Effector memory CD8-positive, alpha-beta T cell (primary cell): Measurements from ENCODE around the gene ACSM2A.
"Not testable (repeated sequence)": the region's sequence is repeated elsewhere in the genome, so short reads cannot be mapped to it uniquely, and the experiment has no call there.

Experiments used
- ATAC-seq: fragments of 150-1000 bp; cut with Tn5 transposase; replicated peaks from 2 replicates; pipeline ENCODE4 v1.10.0; 2021; ENCODE audit warnings: mild to moderate bottlenecking, moderate library complexity
- DNase-seq, 3 experiments: peaks; one replicate each; pipeline ENCODE4 v3.0.0; 2021
- H3K27ac Mint-ChIP-seq, 2 donors: one replicate each; pipeline ENCODE4 v1.8.0; 2022; ENCODE audit warnings: mild to moderate bottlenecking in 2 of 2, mixed read lengths in 2 of 2, moderate library complexity in 2 of 2
- H3K27me3 Mint-ChIP-seq, 2 donors: one replicate each; pipeline ENCODE4 v1.8.0; 2022; ENCODE audit warnings: mixed read lengths in 2 of 2
- H3K36me3 Mint-ChIP-seq: one replicate; pipeline ENCODE4 v1.8.0; 2022; ENCODE audit warnings: mild to moderate bottlenecking, moderate library complexity, mixed read lengths; ENCODE audit not compliant: insufficient read depth
- H3K4me1 Mint-ChIP-seq, 2 donors: one replicate each; pipeline ENCODE4 v1.8.0; 2022; ENCODE audit warnings: low read depth in 2 of 2, mixed read lengths in 2 of 2
- H3K4me3 Mint-ChIP-seq, 2 donors: one replicate each; pipeline ENCODE4 v1.8.0; 2022; ENCODE audit warnings: mild to moderate bottlenecking in 2 of 2, mixed read lengths in 2 of 2, moderate library complexity in 2 of 2
- H3K9me3 Mint-ChIP-seq, 2 donors: one replicate each; pipeline ENCODE4 v1.8.0; 2022; ENCODE audit warnings: mixed read lengths in 2 of 2

The ACSM2A gene

GRCh38 chr16:20430480-20430879, 20.8 kb upstream of the ACSM2A start:
- H3K36me3 Mint-ChIP-seq, ATAC-seq, H3K27me3 Mint-ChIP-seq, H3K9me3 Mint-ChIP-seq, DNase-seq, H3K27ac Mint-ChIP-seq, H3K4me3 Mint-ChIP-seq, H3K4me1 Mint-ChIP-seq: not testable (repeated sequence)

GRCh38 chr16:20430948-20431347, 20.4 kb upstream of the ACSM2A start:
- no peak for ATAC-seq
- Mint-ChIP-seq H3K9me3 (no peaks in the 10 kb centered on the region), H3K36me3 (no peaks in the 10 kb centered on the region), H3K4me3 (no peak overlapping the region), H3K4me1 (no peaks in the 10 kb centered on the region), H3K27ac (no peak overlapping the region), H3K27me3 (no peaks in the 10 kb centered on the region)
- no peak for DNase-seq

DNA sequence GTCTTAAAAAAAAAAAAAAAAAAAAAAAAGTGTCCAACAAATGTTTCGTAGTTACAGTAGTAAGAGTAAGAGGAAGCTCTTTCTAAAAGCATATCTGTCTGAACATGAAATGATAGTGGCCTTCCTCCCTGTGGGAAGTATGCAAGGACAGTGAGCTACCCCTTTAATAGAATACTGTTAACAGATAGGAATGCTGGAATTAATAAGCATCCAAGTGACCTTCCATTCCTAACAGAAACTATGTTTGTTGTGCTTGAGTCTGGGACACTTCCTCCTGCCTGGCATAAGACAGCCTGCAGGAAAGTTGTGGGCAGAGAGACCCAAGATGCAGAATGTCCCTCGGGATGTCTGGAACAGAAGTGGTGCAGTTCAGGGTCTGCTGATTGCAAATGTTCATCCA, 12.4 kb upstream of the ACSM2A start:
- H3K27me3 Mint-ChIP-seq, H3K4me1 Mint-ChIP-seq, DNase-seq, H3K36me3 Mint-ChIP-seq, H3K27ac Mint-ChIP-seq, H3K4me3 Mint-ChIP-seq, H3K9me3 Mint-ChIP-seq, ATAC-seq: not testable (repeated sequence)

- not testable (repeated sequence) for DNase-seq, ATAC-seq, H3K27me3 Mint-ChIP-seq, H3K4me3 Mint-ChIP-seq, H3K27ac Mint-ChIP-seq, H3K36me3 Mint-ChIP-seq, H3K9me3 Mint-ChIP-seq, H3K4me1 Mint-ChIP-seq
Observed at GRCh38 chr16:20439820-20440231, 11.5 kb upstream of the ACSM2A start.

DNA sequence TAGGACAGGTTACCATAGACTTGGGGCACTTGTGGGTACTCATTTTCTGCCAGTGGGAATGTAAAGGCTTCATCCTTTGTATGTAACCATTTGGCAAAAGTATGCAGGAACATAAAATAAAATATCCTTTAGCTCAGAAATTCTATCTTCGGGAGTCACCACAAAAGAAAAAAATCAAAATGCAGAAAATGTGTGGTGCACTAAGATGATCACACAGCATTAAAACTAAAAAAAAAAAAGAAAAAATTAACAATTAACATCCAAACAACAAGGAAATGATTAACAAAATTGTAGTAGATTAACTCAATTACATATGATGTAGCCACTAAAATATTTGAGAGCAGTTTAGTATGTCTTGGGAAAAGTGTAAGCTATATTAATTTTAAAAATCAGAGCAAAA, 10.6 kb upstream of the ACSM2A start:
- not testable (repeated sequence) for ATAC-seq, H3K4me1 Mint-ChIP-seq, H3K27ac Mint-ChIP-seq, H3K27me3 Mint-ChIP-seq, H3K9me3 Mint-ChIP-seq, DNase-seq, H3K36me3 Mint-ChIP-seq, H3K4me3 Mint-ChIP-seq

GRCh38 chr16:20441191-20441590, 10.1 kb upstream of the ACSM2A start:
- Mint-ChIP-seq H3K4me3 (no peak overlapping the region), H3K27ac (no peak overlapping the region)
- no peak for DNase-seq

GRCh38 chr16:20441859-20442258, 9.5 kb upstream of the ACSM2A start:
- not testable (repeated sequence) for H3K36me3 Mint-ChIP-seq, H3K4me1 Mint-ChIP-seq, H3K27me3 Mint-ChIP-seq

More at GRCh38 chr16:20441191-20441590, 10.1 kb upstream of the ACSM2A start:
- ATAC-seq, result no peak
- H3K27me3 Mint-ChIP-seq, result no peaks in the 10 kb centered on the region
- H3K4me1 Mint-ChIP-seq, result no peaks in the 10 kb centered on the region
- H3K36me3 Mint-ChIP-seq, result no peaks in the 10 kb centered on the region
- H3K9me3 Mint-ChIP-seq, result no peaks in the 10 kb centered on the region

DNA sequence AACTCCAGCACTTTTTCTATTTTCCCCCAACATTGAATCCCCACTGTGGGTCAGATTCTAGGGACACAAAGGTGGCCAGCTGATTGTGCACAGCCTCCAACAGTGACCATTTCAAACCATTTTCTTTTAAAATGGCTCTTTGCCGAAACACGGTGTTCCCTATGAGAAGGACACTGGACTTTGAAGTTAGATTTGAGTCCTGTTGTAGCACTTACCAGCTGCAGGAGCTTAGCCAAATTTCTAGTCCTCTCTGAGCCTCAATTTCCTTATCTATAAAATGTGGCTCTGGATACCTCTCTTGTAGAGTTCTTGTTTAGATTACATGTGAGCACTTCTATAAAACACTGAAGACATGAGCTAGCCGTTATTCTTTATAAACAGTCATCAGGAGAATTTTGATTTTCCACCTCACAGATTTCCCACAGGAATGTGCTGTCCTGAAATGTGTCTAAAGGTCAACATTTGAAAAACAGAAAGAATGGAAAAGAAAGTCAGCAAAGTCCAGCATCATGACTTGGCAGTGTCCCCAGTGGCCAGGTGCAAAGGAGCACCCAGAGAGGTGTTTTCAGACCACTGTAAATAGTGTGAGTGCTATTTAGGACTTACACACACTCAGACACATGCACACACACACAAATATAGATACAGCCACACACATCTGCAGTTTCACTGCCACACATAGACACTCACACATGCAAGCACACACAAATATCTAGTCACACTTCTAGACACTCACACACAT, 4.5 kb upstream of the ACSM2A start:
- not testable (repeated sequence) for H3K4me3 Mint-ChIP-seq, DNase-seq, H3K27me3 Mint-ChIP-seq, H3K27ac Mint-ChIP-seq, H3K4me1 Mint-ChIP-seq, ATAC-seq, H3K9me3 Mint-ChIP-seq, H3K36me3 Mint-ChIP-seq

More at GRCh38 chr16:20441859-20442258, 9.5 kb upstream of the ACSM2A start:
- H3K27ac Mint-ChIP-seq, DNase-seq, H3K4me3 Mint-ChIP-seq, H3K9me3 Mint-ChIP-seq, ATAC-seq: not testable (repeated sequence)

- not testable (repeated sequence) for H3K4me1 Mint-ChIP-seq, H3K27ac Mint-ChIP-seq, H3K9me3 Mint-ChIP-seq, H3K4me3 Mint-ChIP-seq, ATAC-seq, DNase-seq, H3K36me3 Mint-ChIP-seq, H3K27me3 Mint-ChIP-seq
Observed at GRCh38 chr16:20453633-20454032, 2.3 kb downstream of the ACSM2A start.

GRCh38 chr16:20459227-20459626, 7.9 kb downstream of the ACSM2A start:
- not testable (repeated sequence) for H3K27me3 Mint-ChIP-seq, H3K4me1 Mint-ChIP-seq, DNase-seq, ATAC-seq, H3K27ac Mint-ChIP-seq, H3K36me3 Mint-ChIP-seq, H3K9me3 Mint-ChIP-seq, H3K4me3 Mint-ChIP-seq

GRCh38 chr16:20460313-20460712, 9.0 kb downstream of the ACSM2A start:
- not testable (repeated sequence) for H3K36me3 Mint-ChIP-seq, ATAC-seq, DNase-seq, H3K9me3 Mint-ChIP-seq, H3K27me3 Mint-ChIP-seq, H3K27ac Mint-ChIP-seq, H3K4me1 Mint-ChIP-seq, H3K4me3 Mint-ChIP-seq

DNA sequence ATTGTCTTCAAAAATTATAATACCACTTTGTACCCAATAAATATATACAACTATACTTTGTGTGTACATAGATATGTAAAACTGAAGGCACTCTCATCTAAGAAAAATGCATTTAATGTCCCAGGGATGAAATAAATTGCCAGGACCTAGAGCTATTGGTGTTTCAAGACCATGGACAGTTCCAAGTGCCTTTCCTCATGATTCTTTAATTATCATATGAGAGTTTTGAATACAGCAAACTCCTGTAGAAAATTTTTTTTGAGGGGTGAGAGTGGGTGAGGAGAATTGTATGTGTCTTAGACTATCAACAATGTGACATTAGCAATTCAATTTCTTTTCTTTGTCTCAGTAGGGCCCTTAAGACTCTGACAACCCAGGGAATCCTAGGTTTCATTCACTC, 17.6 kb downstream of the ACSM2A start:
- H3K4me1 Mint-ChIP-seq, H3K36me3 Mint-ChIP-seq, ATAC-seq, DNase-seq, H3K4me3 Mint-ChIP-seq, H3K27me3 Mint-ChIP-seq, H3K27ac Mint-ChIP-seq, H3K9me3 Mint-ChIP-seq: not testable (repeated sequence)

- not testable (repeated sequence) for H3K4me3 Mint-ChIP-seq, H3K36me3 Mint-ChIP-seq, H3K9me3 Mint-ChIP-seq, H3K4me1 Mint-ChIP-seq, ATAC-seq, H3K27me3 Mint-ChIP-seq, DNase-seq, H3K27ac Mint-ChIP-seq
Observed at GRCh38 chr16:20469930-20470329, 18.6 kb downstream of the ACSM2A start.

- H3K4me1 Mint-ChIP-seq, H3K27me3 Mint-ChIP-seq, H3K9me3 Mint-ChIP-seq, H3K27ac Mint-ChIP-seq, H3K36me3 Mint-ChIP-seq, H3K4me3 Mint-ChIP-seq, DNase-seq, ATAC-seq: not testable (repeated sequence)
Observed at GRCh38 chr16:20470732-20471131, 19.4 kb downstream of the ACSM2A start.
